Thyroid gland (tissue), 4 donors: ENCODE results near the gene NTRK2. TPM values are rescaled to one million over a fixed set of nuclear protein-coding genes. Genes with fewer than 3 reads are reported as not detected.

ENCODE experiments used
- DNase-seq, 2 donors: peaks; one replicate each; pipeline ENCODE4 v3.0.0-alpha.2; 2019
- H3K27ac ChIP-seq, 3 donors: fragments of 200-600 bp; sonication (generic); 1 replicate in 2 of 3; 2 replicates in 1 of 3; pipeline ENCODE4 v1.5.1; 2016 to 2019; ENCODE audit warnings: mild to moderate bottlenecking in 1 of 3, moderate library complexity in 1 of 3
- H3K27me3 ChIP-seq: fragments of 200-600 bp; sonication (generic); one replicate; pipeline ENCODE4 v1.5.1; 2019
- H3K36me3 ChIP-seq, 2 donors: fragments of 200-600 bp; sonication (generic); one replicate each; pipeline ENCODE4 v1.5.1; 2016 to 2019
- H3K4me1 ChIP-seq, 2 donors: fragments of 200-600 bp; sonication (generic); one replicate each; pipeline ENCODE4 v1.5.1; 2017 to 2019
- H3K4me3 ChIP-seq, 3 donors: fragments of 200-600 bp; sonication (generic); replicated peaks in 1 of 3; 1 replicate in 2 of 3; 2 replicates in 1 of 3; pipeline ENCODE4 v1.5.1; 2016; ENCODE audit warnings: mild to moderate bottlenecking in 1 of 3
- H3K9me3 ChIP-seq: fragments of 200-600 bp; sonication (generic); one replicate; pipeline ENCODE4 v1.5.1; 2017
- POLR2A ChIP-seq, 2 donors: fragments of 450-650 bp; IDR thresholded peaks; one replicate each; pipeline ENCODE4 v1.6.1; 2017; ENCODE audit warnings: antibody characterized with exemption in 2 of 2, mild to moderate bottlenecking in 2 of 2, moderate library complexity in 1 of 2
- WGBS, 2 donors: methylation state at CpG; one replicate each; pipeline ENCODE4 v1.1.5; 2017; 5-methylcytosine and 5-hydroxymethylcytosine counted together
- intact Hi-C: fragments of 100-400 bp; cut with DNase I; formaldehyde crosslinking; loops from one replicate; pipeline ENCODE4 v1.15.1; 2023
- total RNA-seq, 4 donors: library from RNA; depleted of rRNA; stranded (reverse); fragments of >200 nt; gene quantifications; one replicate each; pipeline ENCODE4 v1.2.3, GENCODE V29; 2016
- TF ChIP-seq, protein P1 (sequence below), 6 experiments: fragments of 200-600 bp in 3 of 6; fragments of 450-650 bp in 3 of 6; sonication (generic) in 3 of 6; IDR thresholded peaks; one replicate each; pipeline ENCODE4 v1.5.1; 2016 to 2019; ENCODE audit warnings: antibody characterized with exemption in 6 of 6, mild to moderate bottlenecking in 2 of 6, inconsistent platforms in 1 of 6, moderate library complexity in 1 of 6

The NTRK2 gene
- total RNA-seq, 4 donors from 2014 or later, result 92.0 to 186 (median 142) TPM

DNA sequence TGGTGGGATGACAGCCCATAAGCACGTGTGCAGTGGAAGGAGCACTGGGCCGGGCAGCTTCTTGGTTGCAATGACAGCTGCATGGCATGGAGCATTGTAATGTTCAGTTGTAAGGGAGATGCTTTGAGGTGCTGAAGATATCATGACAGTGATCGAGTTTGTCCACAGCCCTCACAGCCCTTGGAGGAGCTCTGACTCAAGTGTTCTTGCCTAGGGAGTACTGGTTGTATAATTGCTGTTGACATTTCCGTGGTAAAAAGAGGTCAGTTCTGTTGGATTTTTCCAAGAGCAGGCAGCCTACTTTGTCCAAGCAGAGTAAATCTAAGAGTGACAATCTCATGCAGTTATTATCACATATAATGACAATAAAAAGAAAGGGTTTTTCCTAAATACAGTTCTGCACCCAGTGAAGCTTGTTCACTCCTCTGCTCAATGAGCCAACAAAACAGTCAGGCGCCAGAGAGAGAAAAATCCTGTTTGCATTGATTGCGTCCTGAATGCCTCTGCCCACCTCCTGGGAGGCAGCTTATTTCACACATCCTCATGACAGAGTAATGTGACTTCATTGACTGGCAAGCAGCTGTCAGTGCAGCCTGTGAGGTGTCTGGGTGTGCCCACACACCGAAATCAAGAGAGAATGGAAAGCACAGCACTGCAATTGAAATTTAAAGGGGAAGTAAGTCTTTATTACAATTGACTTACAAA is 248.0 kb downstream of the NTRK2 start:
- 36 to 37% methylated on average over 7 of the region's 7 CpGs for WGBS, 2 donors
- no peak for TF ChIP-seq POLR2A (IDR thresholded peaks at IDR 0.05)
- TF ChIP-seq, protein P1, sequence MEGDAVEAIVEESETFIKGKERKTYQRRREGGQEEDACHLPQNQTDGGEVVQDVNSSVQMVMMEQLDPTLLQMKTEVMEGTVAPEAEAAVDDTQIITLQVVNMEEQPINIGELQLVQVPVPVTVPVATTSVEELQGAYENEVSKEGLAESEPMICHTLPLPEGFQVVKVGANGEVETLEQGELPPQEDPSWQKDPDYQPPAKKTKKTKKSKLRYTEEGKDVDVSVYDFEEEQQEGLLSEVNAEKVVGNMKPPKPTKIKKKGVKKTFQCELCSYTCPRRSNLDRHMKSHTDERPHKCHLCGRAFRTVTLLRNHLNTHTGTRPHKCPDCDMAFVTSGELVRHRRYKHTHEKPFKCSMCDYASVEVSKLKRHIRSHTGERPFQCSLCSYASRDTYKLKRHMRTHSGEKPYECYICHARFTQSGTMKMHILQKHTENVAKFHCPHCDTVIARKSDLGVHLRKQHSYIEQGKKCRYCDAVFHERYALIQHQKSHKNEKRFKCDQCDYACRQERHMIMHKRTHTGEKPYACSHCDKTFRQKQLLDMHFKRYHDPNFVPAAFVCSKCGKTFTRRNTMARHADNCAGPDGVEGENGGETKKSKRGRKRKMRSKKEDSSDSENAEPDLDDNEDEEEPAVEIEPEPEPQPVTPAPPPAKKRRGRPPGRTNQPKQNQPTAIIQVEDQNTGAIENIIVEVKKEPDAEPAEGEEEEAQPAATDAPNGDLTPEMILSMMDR (IDR thresholded peaks at IDR 0.05), result no peak
- Histone ChIP-seq H3K36me3 (no peaks in the 10 kb centered on the region), H3K4me1 (peaks cover 3 to 5% of the 10 kb centered on the region in 2 donors), H3K4me3 (no peak overlapping the region), H3K27ac (no peak overlapping the region), H3K27me3 (no peaks in the 10 kb centered on the region), H3K9me3 (no peaks in the 10 kb centered on the region)
- intact Hi-C loops, result no loop called here
- DNase-seq, result peak; percentile 34 to 42

DNA sequence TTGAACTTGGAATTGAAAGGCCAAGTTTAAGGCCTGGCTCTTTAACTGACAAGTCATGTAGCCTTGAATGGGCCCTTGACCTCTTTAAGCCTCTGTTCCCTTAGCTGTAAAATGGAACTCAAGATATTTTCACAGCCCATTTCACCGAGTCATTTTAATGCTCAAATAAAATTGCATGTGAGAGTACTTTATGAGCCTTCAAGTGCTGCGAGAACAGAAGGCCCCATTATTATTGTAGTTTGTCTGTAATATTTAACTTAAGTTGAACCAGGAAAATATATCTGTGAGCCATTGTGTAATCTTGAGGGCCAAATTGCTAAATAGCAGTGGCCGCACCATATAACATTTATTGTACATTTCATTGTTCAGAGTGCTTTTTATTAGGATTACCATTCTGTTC is 249.9 kb downstream of the NTRK2 start:
- no peak overlapping the region for H3K27ac ChIP-seq
- TF ChIP-seq, protein P1 (IDR thresholded peaks at IDR 0.05), result no peak
- TF ChIP-seq POLR2A (IDR thresholded peaks at IDR 0.05), result no peak
- 92% methylated on average over 3 of the region's 3 CpGs for WGBS, 2 donors
- intact Hi-C loops, result no loop called here
- DNase-seq, result no peak
- H3K4me1 ChIP-seq, result peaks cover 3 to 5% of the 10 kb centered on the region in 2 donors
- no peaks in the 10 kb centered on the region for H3K9me3 ChIP-seq
- no peaks in the 10 kb centered on the region for H3K36me3 ChIP-seq
- no peak overlapping the region for H3K4me3 ChIP-seq
- H3K27me3 ChIP-seq, result no peaks in the 10 kb centered on the region

DNA sequence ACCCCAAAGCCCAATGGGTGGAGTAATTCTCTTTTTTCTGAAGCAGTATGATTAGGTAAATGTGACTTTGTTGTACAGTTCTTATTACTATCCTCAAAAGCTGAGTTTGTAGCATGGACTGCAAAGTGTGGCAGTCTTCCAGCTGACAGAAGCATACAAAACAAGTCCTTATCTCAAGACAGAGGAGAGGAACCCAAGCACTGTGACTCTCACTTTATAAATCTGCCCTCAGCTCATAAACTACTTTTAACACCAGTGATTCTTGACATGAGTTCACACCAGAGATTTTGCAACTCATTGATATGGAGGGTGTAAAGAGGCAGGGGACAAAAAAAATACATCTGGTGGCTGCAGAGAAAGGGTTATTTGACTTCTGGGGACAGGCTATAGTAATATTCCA is 251.6 kb downstream of the NTRK2 start:
- no peak overlapping the region for H3K4me3 ChIP-seq
- intact Hi-C loops, result no loop called here
- TF ChIP-seq POLR2A (IDR thresholded peaks at IDR 0.05), result no peak
- TF ChIP-seq, protein P1 (IDR thresholded peaks at IDR 0.05), result no peak
- H3K27me3 ChIP-seq, result no peaks in the 10 kb centered on the region
- no peaks in the 10 kb centered on the region for H3K9me3 ChIP-seq
- peaks cover 3 to 5% of the 10 kb centered on the region in 2 donors for H3K4me1 ChIP-seq
- no peaks in the 10 kb centered on the region for H3K36me3 ChIP-seq
- no peak overlapping the region for H3K27ac ChIP-seq
- peak in 1 of 2 donors; percentile 18 for DNase-seq

DNA sequence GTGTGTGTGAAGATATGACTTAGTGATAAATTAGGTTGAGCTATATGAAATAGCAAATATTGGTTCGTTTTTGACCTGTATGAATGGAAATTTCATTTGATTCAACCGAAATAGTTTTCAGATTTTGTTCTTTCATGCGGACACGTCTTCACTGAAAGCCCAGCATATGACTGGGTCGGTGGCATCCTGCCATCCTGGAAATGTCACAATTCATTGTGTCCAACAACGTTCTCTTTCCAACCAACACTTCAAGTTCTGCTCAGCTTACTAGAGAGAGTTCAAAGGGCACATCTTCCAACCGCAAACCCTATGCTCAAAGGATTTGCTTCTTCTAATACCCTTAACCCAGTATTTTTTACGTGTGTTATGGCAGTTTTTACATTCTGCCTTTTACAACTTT is 252.5 kb downstream of the NTRK2 start:
- no peaks in the 10 kb centered on the region for H3K9me3 ChIP-seq
- H3K27me3 ChIP-seq, result no peaks in the 10 kb centered on the region
- no peak overlapping the region for H3K4me3 ChIP-seq
- TF ChIP-seq, protein P1 (IDR thresholded peaks at IDR 0.05), result no peak
- no peak for TF ChIP-seq POLR2A (IDR thresholded peaks at IDR 0.05)
- H3K36me3 ChIP-seq, result no peaks in the 10 kb centered on the region
- intact Hi-C loops, result no loop called here
- H3K27ac ChIP-seq, result no peak overlapping the region
- peaks cover 3 to 5% of the 10 kb centered on the region in 2 donors for H3K4me1 ChIP-seq
- no peak for DNase-seq
- WGBS, 2 donors, result 89 to 92% methylated on average over 8 of the region's 8 CpGs

DNA sequence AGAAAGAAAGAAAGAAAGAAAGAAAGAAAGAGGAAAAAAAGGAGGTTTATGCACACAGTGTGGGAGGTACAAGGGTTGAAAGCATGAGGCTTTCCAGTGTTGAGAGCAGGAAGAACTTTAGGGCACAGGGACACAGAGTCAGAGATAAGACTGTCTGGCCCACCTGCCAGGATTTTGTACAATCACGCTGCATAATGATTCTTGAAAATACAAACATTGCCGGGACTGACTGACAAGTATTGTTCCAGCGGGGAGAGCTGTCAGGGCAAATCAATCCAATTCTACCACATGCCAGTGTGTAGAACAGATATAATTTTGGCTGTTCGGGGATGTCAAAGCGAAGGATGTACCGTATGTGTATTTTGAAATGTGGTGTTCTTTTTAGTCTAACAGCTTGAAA is 254.7 kb downstream of the NTRK2 start:
- 89 to 90% methylated on average over 6 of the region's 6 CpGs for WGBS, 2 donors
- H3K9me3 ChIP-seq, result no peaks in the 10 kb centered on the region
- no peaks in the 10 kb centered on the region for H3K4me1 ChIP-seq
- intact Hi-C loops, result no loop called here
- no peak for TF ChIP-seq POLR2A (IDR thresholded peaks at IDR 0.05)
- no peak overlapping the region for H3K27ac ChIP-seq
- H3K27me3 ChIP-seq, result no peaks in the 10 kb centered on the region
- no peak overlapping the region for H3K4me3 ChIP-seq
- DNase-seq, result no peak
- H3K36me3 ChIP-seq, result no peaks in the 10 kb centered on the region
